HEK293 (cell line): Measurements from ENCODE around the gene CYTL1.

Source experiments
- CTCF ChIP-seq: fragments of 450-650 bp; formaldehyde crosslinking; IDR thresholded peaks from 2 replicates; pipeline ENCODE4 v1.5.1; 2016; ENCODE audit warnings: missing biosample characterization, missing genetic modification characterization
- IKZF3 ChIP-seq: fragments of 450-650 bp; IDR thresholded peaks from 2 replicates; pipeline ENCODE4 v1.5.0; 2018; ENCODE audit warnings: missing biosample characterization, mild to moderate bottlenecking, missing genetic modification characterization, moderate library complexity
- KLF16 ChIP-seq: fragments of 450-650 bp; formaldehyde crosslinking; IDR thresholded peaks from 2 replicates; pipeline ENCODE4 v1.5.1; 2017; ENCODE audit warnings: missing biosample characterization, missing genetic modification characterization
- PATZ1 ChIP-seq: fragments of 450-650 bp; formaldehyde crosslinking; IDR thresholded peaks from 2 replicates; pipeline ENCODE4 v1.5.1; 2016; ENCODE audit warnings: missing biosample characterization, missing genetic modification characterization
- RBAK ChIP-seq: fragments of 450-650 bp; formaldehyde crosslinking; IDR thresholded peaks from 2 replicates; pipeline ENCODE4 v1.5.1; 2016; ENCODE audit warnings: missing biosample characterization, missing genetic modification characterization
- ZEB2 ChIP-seq: fragments of 450-650 bp; formaldehyde crosslinking; IDR thresholded peaks from 2 replicates; pipeline ENCODE4 v1.5.1; 2016; ENCODE audit warnings: missing biosample characterization, missing genetic modification characterization
- ZIC2 ChIP-seq: fragments of 450-650 bp; formaldehyde crosslinking; IDR thresholded peaks from 2 replicates; pipeline ENCODE4 v1.5.1; 2016; ENCODE audit warnings: missing biosample characterization, missing genetic modification characterization
- ZNF140 ChIP-seq: fragments of 450-650 bp; formaldehyde crosslinking; IDR thresholded peaks from 2 replicates; pipeline ENCODE4 v1.5.1; 2016; ENCODE audit warnings: missing biosample characterization, missing genetic modification characterization
- ZNF202 ChIP-seq: fragments of 450-650 bp; formaldehyde crosslinking; IDR thresholded peaks from 2 replicates; pipeline ENCODE4 v1.5.1; 2016; ENCODE audit warnings: missing biosample characterization, missing genetic modification characterization, borderline replicate concordance
- ZNF266 ChIP-seq: fragments of 450-650 bp; formaldehyde crosslinking; IDR thresholded peaks from 2 replicates; pipeline ENCODE4 v1.5.1; 2016; ENCODE audit warnings: missing biosample characterization, missing genetic modification characterization, low read depth
- ZNF416 ChIP-seq: fragments of 450-650 bp; formaldehyde crosslinking; IDR thresholded peaks from 2 replicates; pipeline ENCODE4 v1.5.1; 2016; ENCODE audit warnings: missing biosample characterization, missing genetic modification characterization
- ZNF580 ChIP-seq: fragments of 450-650 bp; formaldehyde crosslinking; IDR thresholded peaks from 2 replicates; pipeline ENCODE4 v1.5.1; 2016; ENCODE audit warnings: missing biosample characterization, missing genetic modification characterization
- ZNF660 ChIP-seq: fragments of 450-650 bp; IDR thresholded peaks from 2 replicates; pipeline ENCODE4 v1.5.1; 2018; ENCODE audit warnings: missing biosample characterization, mild to moderate bottlenecking, missing genetic modification characterization
- ZSCAN5A ChIP-seq: fragments of 450-650 bp; formaldehyde crosslinking; IDR thresholded peaks from 2 replicates; pipeline ENCODE4 v1.5.1; 2016; ENCODE audit warnings: missing biosample characterization, missing genetic modification characterization

GRCh38 chr4:5003372-5003857, 15.8 kb downstream of the CYTL1 start:
- TF ChIP-seq ZIC2 (no peak), CTCF (tag by site-specific recombination) (no peak), PATZ1 (tag by site-specific recombination) (no peak), ZNF580 (tag by site-specific recombination) (no peak), ZNF266 (tag by site-specific recombination) (no peak), IKZF3 (tag by site-specific recombination) (no peak), ZNF660 (tag by site-specific recombination) (no peak), ZNF416 (no peak), ZSCAN5A (tag by site-specific recombination) (no peak), ZEB2 (tag by site-specific recombination) (no peak), ZNF140 (no peak), ZNF202 (no peak), KLF16 (tag by site-specific recombination) (no peak), RBAK (tag by site-specific recombination) (no peak)
